NCI-H2107 (cell line): Measurements from ENCODE around the gene ZZZ3.
"Not testable (repeated sequence)": the region's sequence is repeated elsewhere in the genome, so short reads cannot be mapped to it uniquely, and the experiment has no call there.

ENCODE experiments used
- DNase-seq: peaks from one replicate; lab custom pipeline; 2025; lab: John Stamatoyannopoulos, UW

The ZZZ3 gene

DNA sequence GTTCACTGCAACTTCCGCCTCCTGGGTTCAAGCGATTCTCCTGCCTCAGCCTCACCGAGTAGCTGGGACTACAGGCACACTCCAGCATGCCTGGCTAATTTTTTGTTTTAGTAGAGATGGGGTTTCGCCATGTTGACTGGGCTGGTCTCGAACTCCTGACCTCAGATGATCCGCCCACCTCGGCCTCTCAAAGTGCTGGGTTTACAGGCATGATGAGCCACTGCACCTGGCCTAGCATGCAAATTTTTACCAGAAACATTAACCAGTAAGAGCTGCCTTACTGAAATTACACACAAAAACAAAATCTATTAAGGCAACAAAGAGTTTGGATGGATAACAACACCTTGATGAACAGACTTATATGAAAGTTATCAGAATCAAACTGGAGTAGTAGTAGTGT, 12.1 kb downstream of the ZZZ3 start:
- DNase-seq = no peak

DNA sequence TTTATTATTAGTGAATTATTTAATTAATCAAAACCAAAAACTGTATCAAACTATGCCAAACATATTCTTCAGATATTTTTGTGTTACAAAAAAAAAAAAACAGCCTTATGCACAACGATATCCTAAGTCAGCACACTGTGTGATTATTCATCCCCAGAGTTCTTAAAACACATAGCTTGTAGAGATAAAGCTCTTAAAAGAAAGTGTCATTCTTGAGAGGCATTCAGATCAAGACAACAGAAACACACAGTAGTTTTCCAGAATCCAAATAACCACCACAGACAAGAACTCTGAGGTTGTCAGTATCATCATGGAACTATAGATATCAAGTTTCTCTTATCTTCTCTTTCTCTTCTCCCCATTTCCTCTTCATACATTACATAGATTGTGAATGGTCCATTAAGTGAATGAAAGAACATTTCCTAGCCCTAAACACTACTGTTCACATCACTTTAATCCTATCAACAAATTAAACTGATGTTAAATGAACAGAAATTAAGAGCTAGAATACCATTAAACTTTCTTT, 13.5 kb downstream of the ZZZ3 start:
- DNase-seq = no peak

DNA sequence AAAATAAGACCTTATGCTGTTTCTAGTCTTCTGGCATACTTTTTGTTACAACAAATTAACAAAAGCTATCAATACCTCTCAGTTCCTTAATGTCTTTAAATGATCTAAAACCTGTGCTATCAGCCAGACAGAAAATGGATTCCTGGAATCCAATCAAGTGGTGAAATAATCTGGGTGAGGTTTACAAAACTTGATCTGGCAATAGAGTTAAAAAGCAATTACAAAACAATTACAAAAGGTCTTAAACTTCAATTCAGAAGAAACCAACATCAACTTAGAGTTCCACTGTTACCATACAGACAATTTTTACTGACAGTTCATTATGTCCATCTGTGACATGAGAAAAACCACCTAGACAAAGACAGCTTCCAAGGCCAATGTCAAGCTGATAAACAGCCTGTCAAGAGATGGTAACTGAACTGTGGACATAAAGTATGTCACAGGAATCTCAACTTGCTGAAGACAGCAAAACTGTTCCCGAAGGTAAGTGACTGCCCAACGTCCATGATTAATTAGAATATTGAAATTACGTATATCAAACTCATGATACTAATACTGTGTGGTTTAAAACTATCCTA, 17.4 kb downstream of the ZZZ3 start:
- no peak for DNase-seq

DNA sequence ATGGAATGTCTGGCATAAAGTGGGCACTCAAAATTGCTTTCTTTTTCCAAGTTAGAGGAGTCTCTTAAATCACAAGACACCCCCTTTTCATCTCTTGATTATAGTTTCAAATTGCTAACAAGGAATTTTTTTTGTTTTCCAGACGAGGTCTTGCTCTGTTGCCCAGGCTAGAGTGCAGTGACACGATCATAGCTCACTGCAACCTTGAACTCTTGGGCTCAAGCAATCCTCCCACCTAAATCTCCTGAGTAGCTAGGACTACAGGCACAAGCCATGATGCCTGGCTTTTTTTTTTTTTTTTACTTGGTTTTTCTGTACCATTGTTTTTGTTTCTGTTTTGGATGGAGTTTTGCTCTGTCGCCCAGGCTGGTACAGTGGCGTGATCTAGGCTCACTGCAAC, 20.8 kb downstream of the ZZZ3 start:
- DNase-seq = no peak

DNA sequence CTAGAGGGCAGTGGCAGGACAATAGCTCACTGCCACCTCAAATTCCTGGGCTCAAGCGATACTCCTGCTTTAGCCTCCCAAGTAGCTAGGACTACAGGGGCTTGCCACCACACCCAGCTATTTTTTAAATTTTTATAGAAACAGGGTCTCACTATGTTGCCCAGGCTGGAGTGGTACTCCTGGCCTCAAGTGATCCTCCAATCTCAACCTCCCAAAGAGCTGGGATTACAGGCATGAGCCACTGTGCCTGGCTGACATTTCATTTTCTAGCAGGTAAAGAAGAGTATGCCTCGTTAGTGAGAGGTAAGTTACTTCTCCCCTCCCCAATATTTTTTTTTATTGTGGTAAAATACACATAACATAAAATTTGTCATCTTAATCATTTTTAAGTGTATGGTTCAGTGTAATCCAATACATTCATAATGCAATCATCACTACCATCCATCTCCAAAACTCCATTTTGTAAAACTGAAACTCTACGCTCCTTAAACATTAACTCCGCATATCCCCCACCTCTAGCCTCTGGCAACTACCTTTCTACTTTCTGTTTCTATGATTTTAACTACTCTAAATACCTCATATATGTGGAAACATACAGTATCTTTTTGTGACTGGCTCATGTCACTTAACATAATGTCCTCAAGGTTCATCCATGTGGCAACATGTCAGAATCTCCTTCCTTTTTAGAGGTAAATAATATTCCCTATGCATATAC, 22.4 kb downstream of the ZZZ3 start:
- no peak for DNase-seq

DNA sequence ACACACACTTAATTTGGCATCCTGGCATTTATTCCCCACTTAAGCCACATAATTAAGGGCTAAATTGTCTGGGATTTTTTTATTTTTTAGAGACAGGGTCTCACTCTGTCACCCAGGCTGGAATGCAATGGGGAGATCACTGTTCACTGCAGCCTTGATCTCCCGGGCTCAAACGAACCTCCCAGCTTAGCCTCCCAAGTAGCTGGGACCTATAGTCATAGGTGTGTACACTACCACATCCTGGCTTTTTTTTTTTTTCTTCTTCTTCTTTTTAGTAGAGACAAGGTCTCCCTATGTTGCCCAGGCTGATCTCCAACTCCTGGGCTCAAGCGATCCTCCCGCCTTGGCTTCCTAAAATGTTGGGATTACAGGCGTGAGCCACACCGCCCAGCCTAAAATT, 24.2 kb downstream of the ZZZ3 start:
- no peak for DNase-seq

DNA sequence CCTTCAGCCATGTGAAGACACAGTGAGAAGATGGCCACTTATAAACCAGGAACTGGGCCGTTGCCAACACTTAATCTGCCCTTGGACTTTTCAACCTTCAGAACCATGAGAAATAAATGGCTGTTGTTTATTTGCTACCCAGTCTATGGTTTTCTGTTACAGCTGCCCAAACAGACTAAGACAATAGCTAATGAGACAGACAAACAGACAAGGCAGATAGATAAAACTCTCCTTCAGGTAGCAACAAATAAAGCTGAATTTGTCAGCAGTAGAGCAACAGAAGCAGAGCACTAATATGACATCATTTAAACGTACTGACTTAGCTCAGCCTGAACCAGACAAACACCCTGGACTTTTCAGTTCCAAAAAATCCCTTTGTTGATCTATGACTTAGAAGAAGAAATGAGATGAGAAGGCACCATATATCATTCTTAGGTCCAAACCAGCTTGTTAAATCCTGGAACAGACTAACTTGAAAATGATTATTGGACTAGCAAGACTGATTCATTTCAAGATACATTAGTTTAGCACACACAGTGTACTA, 27.0 kb downstream of the ZZZ3 start:
- DNase-seq = no peak

DNA sequence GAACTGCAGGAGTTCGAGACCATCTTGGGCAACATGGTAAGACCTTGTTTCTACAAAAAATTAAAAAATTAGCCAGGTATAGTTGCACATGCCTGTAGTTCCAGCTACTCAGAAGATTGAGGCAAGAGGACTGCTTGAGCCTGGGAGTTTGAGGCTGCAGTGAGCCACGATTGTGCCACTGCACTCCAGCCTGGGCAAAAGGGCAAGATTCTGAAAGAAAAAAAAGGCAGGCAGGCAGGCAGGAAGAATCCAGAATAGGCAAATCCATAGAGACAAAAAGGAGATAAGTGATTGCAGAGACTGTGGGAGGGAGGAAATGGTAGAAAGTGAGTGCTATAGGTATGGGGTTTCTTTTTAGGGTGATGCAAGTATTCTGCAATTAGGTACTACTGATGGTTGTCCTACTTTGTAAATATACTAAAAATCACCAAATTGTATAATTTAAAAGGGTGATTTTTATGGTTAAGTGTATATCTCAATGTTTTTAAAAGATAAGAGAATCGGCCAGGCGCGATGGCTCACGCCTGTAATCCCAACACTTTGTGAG, 29.4 kb downstream of the ZZZ3 start:
- DNase-seq = no peak

DNA sequence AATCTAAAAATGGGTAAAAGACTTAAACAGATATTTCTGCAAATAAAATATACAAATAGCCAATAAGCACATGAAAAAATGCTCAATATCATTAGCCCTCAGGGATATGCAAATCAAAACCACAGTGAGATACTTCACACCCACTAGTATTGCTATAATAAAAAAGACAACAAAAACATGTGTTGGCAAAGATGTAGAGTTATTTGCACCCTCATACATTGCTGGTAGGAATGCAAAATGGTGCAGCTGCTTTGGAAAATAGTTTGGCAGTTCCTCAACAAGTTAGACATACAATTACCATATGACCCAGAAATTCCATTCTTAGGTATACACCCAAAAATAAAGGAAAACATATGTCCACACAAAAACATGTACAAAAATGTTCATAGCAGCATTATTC, 30.2 kb downstream of the ZZZ3 start:
- no peak for DNase-seq

DNA sequence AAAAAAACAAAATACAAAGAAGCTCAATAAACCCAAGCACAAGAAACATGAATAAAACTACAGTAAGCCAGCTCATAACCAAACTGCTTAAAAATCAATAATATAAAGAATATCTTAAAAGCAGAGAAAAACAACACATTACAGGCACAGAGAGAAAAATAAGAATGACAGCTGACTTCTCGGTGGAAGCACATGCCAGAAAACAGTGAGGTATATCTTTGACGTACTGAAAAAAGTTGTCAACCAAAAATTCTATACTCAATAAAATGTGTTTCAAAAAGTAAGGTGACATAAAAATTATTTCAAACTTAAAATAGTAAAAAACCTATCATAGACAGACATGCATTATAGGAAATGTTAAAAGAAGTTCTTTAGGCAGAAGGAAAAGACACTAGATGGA, 33.3 kb downstream of the ZZZ3 start:
- DNase-seq = no peak

DNA sequence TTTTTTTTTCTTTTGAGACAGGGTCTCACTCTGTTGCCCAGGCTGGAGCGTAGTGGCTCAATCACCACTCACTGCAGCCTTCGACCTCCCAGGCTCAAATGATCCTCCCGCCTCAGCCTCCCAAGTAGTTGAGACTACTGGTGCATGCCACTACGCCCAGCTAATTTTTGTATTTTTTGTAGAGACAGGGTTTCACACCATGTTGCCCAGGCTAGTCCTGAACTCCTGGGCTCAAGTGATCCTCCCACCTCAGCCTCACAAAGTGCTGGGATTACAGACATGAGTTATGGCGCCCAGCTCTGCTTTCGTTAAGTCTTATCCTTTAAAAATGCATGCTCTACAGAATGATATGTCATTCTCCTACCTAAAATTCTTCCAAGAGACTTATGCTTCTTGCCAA, 36.2 kb downstream of the ZZZ3 start:
- DNase-seq = not testable (repeated sequence)

DNA sequence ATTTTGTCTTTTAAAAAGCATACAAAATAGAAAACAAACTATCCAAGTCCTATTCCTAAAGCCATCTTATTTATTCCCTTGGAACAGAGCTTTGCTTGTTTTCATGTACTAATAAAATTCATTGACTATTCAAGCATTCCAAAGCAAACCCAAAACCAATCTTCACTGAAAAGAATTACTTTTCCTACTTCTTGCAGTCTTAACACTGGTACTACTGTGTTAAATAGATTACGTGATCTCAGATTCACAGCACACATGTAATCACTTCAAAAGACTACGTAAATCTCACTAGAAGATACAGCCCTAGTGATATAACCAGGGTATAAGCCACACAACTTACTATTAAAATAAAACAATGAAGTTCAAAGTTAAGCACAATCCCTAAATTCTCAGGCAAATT, 39.0 kb downstream of the ZZZ3 start:
- no peak for DNase-seq

DNA sequence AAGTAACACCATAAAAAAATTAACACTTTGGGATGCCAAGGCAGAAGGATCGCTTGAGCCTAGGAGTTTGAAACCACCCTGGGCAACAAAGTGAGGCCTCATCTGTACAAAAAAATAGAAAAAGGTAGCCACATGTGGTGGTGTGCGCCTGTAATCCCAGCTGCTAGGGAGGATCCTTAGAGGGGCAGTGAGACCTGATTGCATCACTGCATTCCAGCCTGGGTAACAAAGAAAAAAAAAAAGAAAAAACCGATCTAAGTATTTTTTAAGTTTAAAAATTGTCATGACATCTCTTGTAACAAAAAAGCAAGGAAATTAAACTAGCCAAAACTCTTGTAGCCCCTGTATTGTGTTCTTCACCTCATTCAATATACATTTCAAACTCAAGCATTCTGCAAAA, 39.5 kb downstream of the ZZZ3 start:
- no peak for DNase-seq

DNA sequence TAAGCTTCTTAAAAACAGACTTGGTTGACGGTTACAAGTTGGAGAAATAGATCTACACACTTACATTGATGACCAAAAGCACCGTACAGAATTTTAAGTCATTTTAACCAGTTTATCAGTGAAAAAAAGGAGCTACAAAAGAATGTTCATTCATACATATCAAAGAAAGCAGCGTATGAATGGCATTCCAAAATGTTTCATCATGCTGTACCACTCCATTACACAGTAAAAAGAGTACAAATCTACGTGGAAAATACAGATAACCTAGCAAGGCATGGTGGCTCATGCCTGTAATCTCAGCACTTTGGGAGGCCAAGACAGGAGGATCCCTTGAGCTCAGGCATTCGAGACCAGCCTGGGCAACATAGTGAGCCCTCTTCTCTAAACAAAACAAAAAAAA, 40.3 kb downstream of the ZZZ3 start:
- DNase-seq = no peak

DNA sequence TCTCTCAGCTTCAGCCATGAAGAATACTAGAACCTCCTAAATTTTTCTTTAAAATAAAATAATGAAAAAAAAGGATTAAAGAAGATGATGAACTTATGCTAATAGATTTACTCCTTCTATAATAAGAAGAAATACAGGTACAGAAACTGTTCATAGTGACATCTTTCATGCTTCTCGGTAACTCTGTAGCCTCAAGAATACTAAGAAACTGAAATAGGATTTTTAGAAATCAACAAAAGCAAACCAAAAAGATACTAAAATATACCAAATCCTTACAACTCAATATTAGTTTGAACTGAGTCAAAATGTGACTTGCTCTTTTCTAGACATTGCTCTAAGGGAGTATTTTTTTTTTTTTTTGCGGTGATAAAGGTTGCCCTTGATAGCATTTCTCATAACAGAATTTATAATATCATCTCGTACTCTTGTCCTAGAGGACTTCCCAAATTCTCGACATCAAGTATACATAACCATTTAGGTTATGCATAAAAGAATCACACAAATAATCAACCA, 42.8 kb downstream of the ZZZ3 start:
- DNase-seq = no peak

DNA sequence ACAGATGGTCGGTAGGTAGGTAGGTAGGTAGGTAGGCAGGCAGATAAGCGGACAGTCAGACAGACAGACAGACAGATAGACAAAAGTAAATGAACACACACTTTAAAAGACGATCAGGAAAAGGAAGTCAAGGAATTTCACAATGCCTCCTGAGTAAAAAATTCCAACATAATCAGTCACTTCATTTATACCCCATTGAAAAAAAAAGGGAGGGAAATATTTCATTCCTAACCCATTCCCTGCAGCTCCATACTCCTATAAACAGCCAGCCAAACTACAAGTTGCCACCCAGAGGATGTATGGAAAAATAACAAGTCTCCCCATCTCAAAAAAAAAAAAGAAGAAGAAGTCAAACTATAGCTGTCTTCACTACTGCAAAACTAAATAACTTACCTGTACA, 43.4 kb downstream of the ZZZ3 start:
- DNase-seq = no peak

DNA sequence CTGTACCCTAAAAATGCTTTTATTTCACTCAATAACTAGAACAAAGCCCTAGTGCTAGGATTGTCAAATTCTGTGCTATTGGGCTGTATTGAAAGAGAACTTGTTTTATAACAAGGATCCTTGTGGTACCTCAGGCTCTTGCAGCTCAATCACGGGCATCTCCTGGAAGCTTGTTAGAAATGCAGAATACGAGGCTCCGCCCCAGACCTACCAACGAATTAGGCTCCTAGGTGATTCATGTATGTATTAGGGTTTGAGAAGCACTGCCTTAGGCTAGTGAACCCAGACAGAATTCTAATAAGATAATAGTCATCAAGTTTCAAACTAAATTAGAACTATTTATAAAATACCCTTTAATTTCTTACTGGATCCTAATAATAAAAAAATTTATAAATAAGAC, 45.6 kb downstream of the ZZZ3 start:
- DNase-seq = no peak
